Upper lobe of right lung (tissue), 1 donor: ENCODE data around the gene RPS15A. TPM values are rescaled to one million over a fixed set of nuclear protein-coding genes. Genes with fewer than 3 reads are reported as not detected.
A peak's percentile ranks its signal among the peaks of the same experiment; 100 is the strongest.
"Not testable (repeated sequence)": the region's sequence is repeated elsewhere in the genome, so short reads cannot be mapped to it uniquely, and the experiment has no call there.

ENCODE experiments used
- ATAC-seq: fragments of 200-7000 bp; cut with Tn5 transposase; one replicate; pipeline ENCODE4 v1.9.1; 2020; ENCODE audit warnings: mild to moderate bottlenecking, moderate library complexity
- DNase-seq: peaks from one replicate; pipeline ENCODE4 v3.0.0-alpha.2; 2020
- H3K27ac ChIP-seq: fragments of 200-600 bp; one replicate; pipeline ENCODE4 v1.8.0; 2022
- H3K27me3 ChIP-seq: fragments of 200-600 bp; one replicate; pipeline ENCODE4 v1.8.0; 2022; ENCODE audit warnings: mild to moderate bottlenecking
- H3K36me3 ChIP-seq: fragments of 200-600 bp; one replicate; pipeline ENCODE4 v1.8.0; 2022
- H3K4me1 ChIP-seq: fragments of 200-600 bp; one replicate; pipeline ENCODE4 v1.8.0; 2022
- H3K4me3 ChIP-seq: fragments of 200-600 bp; one replicate; pipeline ENCODE4 v1.8.0; 2022; ENCODE audit warnings: mild to moderate bottlenecking
- H3K9me3 ChIP-seq: fragments of 200-600 bp; one replicate; pipeline ENCODE4 v1.8.0; 2022
- CTCF ChIP-seq: fragments of 200-600 bp; IDR thresholded peaks from one replicate; pipeline ENCODE4 v1.8.0; 2022; ENCODE audit warnings: antibody characterized with exemption
- intact Hi-C: fragments of 100-400 bp; cut with DNase I; formaldehyde crosslinking; loops from one replicate; pipeline ENCODE4 v1.11.0; 2022
- total RNA-seq: library from RNA; stranded (reverse); fragmentation: NEBNext Ultra II Directional; extraction: Animal tissue kit (Norgen Biotek cat#: 25700); gene quantifications from one replicate; pipeline ENCODE4 v1.2.1, GENCODE V29; 2021
- donor health status: DM: no; HTN: yes; CAD: no; lungs with severe emphysema.

RPS15A gene
- total RNA-seq, 1 donor from 2014 or later: 983 TPM

GRCh38 chr16:18759598-18760520 lies 30.3 kb downstream of the RPS15A start:
- H3K27ac ChIP-seq, H3K36me3 ChIP-seq, intact Hi-C loops, H3K4me1 ChIP-seq, H3K9me3 ChIP-seq, DNase-seq, H3K4me3 ChIP-seq, H3K27me3 ChIP-seq: not testable (repeated sequence)
- ATAC-seq: peak; percentile 98
- TF ChIP-seq CTCF: peak; percentile 65

- DNase-seq, H3K36me3 ChIP-seq, ATAC-seq, H3K27me3 ChIP-seq, H3K4me3 ChIP-seq, H3K27ac ChIP-seq, H3K4me1 ChIP-seq, H3K9me3 ChIP-seq, intact Hi-C loops: not testable (repeated sequence)
Measured at GRCh38 chr16:18757960-18758660, 32.0 kb downstream of the RPS15A start.

GRCh38 chr16:18756639-18757038 lies 33.5 kb downstream of the RPS15A start:
- H3K4me1 ChIP-seq, H3K27me3 ChIP-seq, ATAC-seq, H3K9me3 ChIP-seq, intact Hi-C loops, H3K4me3 ChIP-seq, H3K27ac ChIP-seq, DNase-seq, H3K36me3 ChIP-seq: not testable (repeated sequence)

- intact Hi-C loops, ATAC-seq, H3K27ac ChIP-seq, H3K36me3 ChIP-seq, H3K9me3 ChIP-seq, H3K4me1 ChIP-seq, H3K27me3 ChIP-seq, H3K4me3 ChIP-seq, DNase-seq: not testable (repeated sequence)
Measured at GRCh38 chr16:18742870-18743269, 47.3 kb downstream of the RPS15A start.

- not testable (repeated sequence) for H3K4me3 ChIP-seq
Measured at GRCh38 chr16:18740027-18740426, 50.1 kb downstream of the RPS15A start.

GRCh38 chr16:18738768-18739167 lies 51.4 kb downstream of the RPS15A start:
- H3K36me3 ChIP-seq, H3K27me3 ChIP-seq, intact Hi-C loops, H3K4me1 ChIP-seq, H3K4me3 ChIP-seq, H3K9me3 ChIP-seq, H3K27ac ChIP-seq, DNase-seq, ATAC-seq: not testable (repeated sequence)

More at GRCh38 chr16:18740027-18740426, 50.1 kb downstream of the RPS15A start:
- H3K4me1 ChIP-seq, ATAC-seq, H3K36me3 ChIP-seq, intact Hi-C loops, DNase-seq, H3K9me3 ChIP-seq, H3K27me3 ChIP-seq, H3K27ac ChIP-seq: not testable (repeated sequence)

- H3K27ac ChIP-seq, DNase-seq, intact Hi-C loops, H3K4me1 ChIP-seq, H3K36me3 ChIP-seq, ATAC-seq, H3K9me3 ChIP-seq, H3K27me3 ChIP-seq, H3K4me3 ChIP-seq: not testable (repeated sequence)
Measured at GRCh38 chr16:18734279-18734678, 55.9 kb downstream of the RPS15A start.

Other genes starting within 250 kb of the RPS15A start
- 103 TPM for gene NOMO2, start 228.2 kb downstream of the RPS15A start, total RNA-seq
- 110 TPM for gene ARL6IP1, start 11.2 kb upstream of the RPS15A start, total RNA-seq
- 79.5 TPM for gene SMG1, start 136.1 kb upstream of the RPS15A start, total RNA-seq
- 5.0 TPM for gene TMC7, start 193.6 kb upstream of the RPS15A start, total RNA-seq